ACC112 (cell line): Measurements from ENCODE around the gene EP400.
"Not testable (repeated sequence)": the region's sequence is repeated elsewhere in the genome, so short reads cannot be mapped to it uniquely, and the experiment has no call there.

Experiments
- H2AFZ ChIP-seq: fragments of 200-600 bp; sonication (generic); one replicate; pipeline ENCODE4 v1.6.0; 2017; ENCODE audit warnings: antibody characterized with exemption, low read length; ENCODE audit not compliant: unreplicated experiment
- H3K27ac ChIP-seq: fragments of 200-600 bp; sonication (generic); 2 replicates; pipeline ENCODE4 v1.5.1; 2014; ENCODE audit warnings: low read depth, mild to moderate bottlenecking, antibody characterized with exemption, low read length, moderate library complexity
- H3K27me3 ChIP-seq: fragments of 200-600 bp; sonication (generic); 2 replicates; pipeline ENCODE4 v1.6.1; 2014; ENCODE audit warnings: mild to moderate bottlenecking, antibody characterized with exemption, low read length, moderate library complexity, mixed read lengths; ENCODE audit not compliant: insufficient read depth
- H3K36me3 ChIP-seq: fragments of 200-600 bp; sonication (generic); 2 replicates; pipeline ENCODE4 v1.6.1; 2016; ENCODE audit warnings: mild to moderate bottlenecking, antibody characterized with exemption, low read length, moderate library complexity, mixed read lengths; ENCODE audit not compliant: insufficient read depth
- H3K4me1 ChIP-seq: fragments of 200-600 bp; sonication (generic); one replicate; pipeline ENCODE4 v1.6.1; 2016; ENCODE audit warnings: low read length, mixed read lengths; ENCODE audit not compliant: insufficient read depth, unreplicated experiment, control insufficient read depth
- H3K4me3 ChIP-seq: fragments of 200-600 bp; sonication (generic); 2 replicates; pipeline ENCODE4 v1.5.1; 2014; ENCODE audit warnings: mild to moderate bottlenecking, low read depth, low read length
- H3K79me2 ChIP-seq: fragments of 200-600 bp; sonication (generic); one replicate; pipeline ENCODE4 v1.6.0; 2016; ENCODE audit warnings: low read length; ENCODE audit not compliant: control insufficient read depth, unreplicated experiment, insufficient read depth

The EP400 gene

GRCh38 chr12:132051718-132052117 is 102.0 kb downstream of the EP400 start:
- H3K4me1 ChIP-seq, H3K27ac ChIP-seq, H3K4me3 ChIP-seq, H2AFZ ChIP-seq, H3K27me3 ChIP-seq, H3K79me2 ChIP-seq: not testable (repeated sequence)
- peaks cover 34% of the 10 kb centered on the region; the same call in 1 of the 2 replicates for H3K36me3 ChIP-seq

GRCh38 chr12:132052196-132052932 is 102.6 kb downstream of the EP400 start:
- H3K79me2 ChIP-seq, result no peaks in the 10 kb centered on the region
- H3K27ac ChIP-seq, result no peak overlapping the region
- H3K4me3 ChIP-seq, result no peak overlapping the region
- no peaks in the 10 kb centered on the region for H3K4me1 ChIP-seq
- no peaks in the 10 kb centered on the region for H3K27me3 ChIP-seq
- H2AFZ ChIP-seq, result no peak overlapping the region
- peaks cover 36% of the 10 kb centered on the region; the same call in 1 of the 2 replicates for H3K36me3 ChIP-seq

GRCh38 chr12:132053338-132054330 is 103.9 kb downstream of the EP400 start:
- Histone ChIP-seq H3K4me3 (no peak overlapping the region), H3K79me2 (no peaks in the 10 kb centered on the region), H3K27ac (no peak overlapping the region), H2AFZ (no peak overlapping the region), H3K27me3 (no peaks in the 10 kb centered on the region), H3K4me1 (no peaks in the 10 kb centered on the region), H3K36me3 (peaks cover 36% of the 10 kb centered on the region; the same call in 1 of the 2 replicates)

- Histone ChIP-seq H3K36me3 (peaks cover 29% of the 10 kb centered on the region; the same call in 1 of the 2 replicates), H3K27me3 (no peaks in the 10 kb centered on the region), H3K27ac (no peak overlapping the region), H3K4me3 (no peak overlapping the region), H3K79me2 (no peaks in the 10 kb centered on the region), H3K4me1 (no peaks in the 10 kb centered on the region), H2AFZ (no peak overlapping the region)
Observed at GRCh38 chr12:132054983-132055382, 105.2 kb downstream of the EP400 start.

- H3K4me1 ChIP-seq, result no peaks in the 10 kb centered on the region
- no peak overlapping the region for H3K27ac ChIP-seq
- H3K4me3 ChIP-seq, result no peak overlapping the region
- no peaks in the 10 kb centered on the region for H3K79me2 ChIP-seq
- H3K27me3 ChIP-seq, result no peaks in the 10 kb centered on the region
- peaks cover 25% of the 10 kb centered on the region; the same call in 1 of the 2 replicates for H3K36me3 ChIP-seq
- no peak overlapping the region for H2AFZ ChIP-seq
Observed at GRCh38 chr12:132055535-132056096, 105.9 kb downstream of the EP400 start.

GRCh38 chr12:132056320-132056719 is 106.6 kb downstream of the EP400 start:
- H3K4me1 ChIP-seq, result no peaks in the 10 kb centered on the region
- no peak overlapping the region for H3K27ac ChIP-seq
- H3K36me3 ChIP-seq, result peaks cover 21% of the 10 kb centered on the region; the same call in 1 of the 2 replicates
- no peak overlapping the region for H2AFZ ChIP-seq
- H3K4me3 ChIP-seq, result no peak overlapping the region
- no peaks in the 10 kb centered on the region for H3K79me2 ChIP-seq
- no peaks in the 10 kb centered on the region for H3K27me3 ChIP-seq

GRCh38 chr12:132056951-132057350 is 107.2 kb downstream of the EP400 start:
- Histone ChIP-seq H3K4me3 (no peak overlapping the region), H3K4me1 (no peaks in the 10 kb centered on the region), H3K27ac (no peak overlapping the region), H2AFZ (no peak overlapping the region), H3K79me2 (no peaks in the 10 kb centered on the region), H3K36me3 (peaks cover 21% of the 10 kb centered on the region; the same call in 1 of the 2 replicates), H3K27me3 (no peaks in the 10 kb centered on the region)

- Histone ChIP-seq H3K4me3 (no peak overlapping the region), H3K27me3 (no peaks in the 10 kb centered on the region), H2AFZ (no peak overlapping the region), H3K36me3 (peaks cover 21% of the 10 kb centered on the region; the same call in 1 of the 2 replicates), H3K4me1 (no peaks in the 10 kb centered on the region), H3K79me2 (no peaks in the 10 kb centered on the region), H3K27ac (no peak overlapping the region)
Observed at GRCh38 chr12:132057691-132058090, 107.9 kb downstream of the EP400 start.

GRCh38 chr12:132061197-132061596 is 111.5 kb downstream of the EP400 start:
- H3K27ac ChIP-seq, result no peak overlapping the region
- no peak overlapping the region for H3K4me3 ChIP-seq
- 0 out of 2 replicates have a peak, but pooled peaks cover 14% of the 10 kb centered on the region for H3K36me3 ChIP-seq
- no peak overlapping the region for H2AFZ ChIP-seq
- no peaks in the 10 kb centered on the region for H3K27me3 ChIP-seq
- H3K4me1 ChIP-seq, result no peaks in the 10 kb centered on the region
- H3K79me2 ChIP-seq, result no peaks in the 10 kb centered on the region

- Histone ChIP-seq H3K79me2 (no peaks in the 10 kb centered on the region), H3K27ac (no peak overlapping the region), H3K4me3 (no peak overlapping the region), H3K4me1 (no peaks in the 10 kb centered on the region), H3K36me3 (0 out of 2 replicates have a peak, but pooled peaks cover 8% of the 10 kb centered on the region), H3K27me3 (no peaks in the 10 kb centered on the region), H2AFZ (no peak overlapping the region)
Observed at GRCh38 chr12:132061641-132062430, 112.1 kb downstream of the EP400 start.
